ENCODE data around the gene SMIM32. TPM values are rescaled to one million over a fixed set of nuclear protein-coding genes. Genes with fewer than 3 reads are reported as not detected.

The SMIM32 gene
- total and polyA plus RNA-seq, 2 experiments from 2014 or later, result 0.27 to 0.56 TPM

Other genes with a start within 250 kb of the SMIM32 start
- gene LECT2, start 238.2 kb downstream of the SMIM32 start, total RNA-seq (2014; rRNA removed; shearing (Covaris generic)), result not detected in 2 replicates
- gene LECT2, start 238.2 kb downstream of the SMIM32 start, polyA plus RNA-seq (2016; fragmentation: Nextera tagmentation; extraction: Ambion mirVana), result 0.43 and 0.45 TPM in 2 replicates
- 8.2 and 8.9 TPM in 2 replicates for gene TGFBI, start 164.2 kb downstream of the SMIM32 start, total RNA-seq (2014; rRNA removed; shearing (Covaris generic))
- gene TGFBI, start 164.2 kb downstream of the SMIM32 start, polyA plus RNA-seq (2016; fragmentation: Nextera tagmentation; extraction: Ambion mirVana), result 8.0 and 9.4 TPM in 2 replicates
- gene SMAD5, start 60.3 kb downstream of the SMIM32 start, total RNA-seq (2014; rRNA removed; shearing (Covaris generic)), result 52.5 and 56.6 TPM in 2 replicates
- 31.2 and 37.5 TPM in 2 replicates for gene SMAD5, start 60.3 kb downstream of the SMIM32 start, polyA plus RNA-seq (2016; fragmentation: Nextera tagmentation; extraction: Ambion mirVana)
- 0.08 and 0.56 TPM in 2 replicates for gene TRPC7, start 172.4 kb upstream of the SMIM32 start, total RNA-seq (2014; rRNA removed; shearing (Covaris generic))
- not detected in 2 replicates for gene TRPC7, start 172.4 kb upstream of the SMIM32 start, polyA plus RNA-seq (2016; fragmentation: Nextera tagmentation; extraction: Ambion mirVana)

All from GM23338 (cell line).